K562 (cell line): ENCODE results near the gene DST. TPM values are rescaled to one million over a fixed set of nuclear protein-coding genes. Genes with fewer than 3 reads are reported as not detected.

Experiments used
- ATAC-seq: fragments of 200-7000 bp; cut with Tn5 transposase; 3 replicates; pipeline ENCODE4 v1.9.1; 2020; ENCODE audit warnings: moderate library complexity
- BruUV-seq: library from RNA; stranded (reverse); fragments of 400-500 nt; replicated peaks from 2 replicates; lab custom pipeline; 2021; lab: Mats Ljungman, UMichigan
- CTCF ChIA-PET: fragments of 300-600 bp; formaldehyde crosslinking; extraction: SDS; loops from one replicate; lab custom pipeline; 2021; ENCODE audit warnings: low intra/inter-chr PET ratio; lab: Yijun Ruan, JAX
- POLR2A ChIA-PET: fragments of 300-600, 350-650 bp; sonication (Branson Sonifier 250); formaldehyde crosslinking; extraction: SDS; loops from one replicate; lab custom pipeline; 2021; ENCODE audit warnings: antibody characterized with exemption, inconsistent platforms; lab: Yijun Ruan, JAX
- DNase-seq, 4 experiments: peaks; one replicate each; pipeline versions ENCODE4 v3.0.0 to v3.0.0-alpha.2; 2011 to 2018; ENCODE audit warnings: low spot score in 3 of 4, mixed read lengths in 3 of 4; ENCODE audit errors: extremely low read depth in 1 of 4
- FAIRE-seq: peaks from 2 replicates; lab custom pipeline; 2011; peaks lifted over from hg19 to GRCh38; lab: Jason Lieb, UNC
- H2AFZ ChIP-seq: 2 replicates; pipeline ENCODE4 v1.6.0; 2011; ENCODE audit warnings: low read depth, low read length, control low read depth, inconsistent platforms
- H3K27ac ChIP-seq: fragments of 200-600 bp; 3 replicates; pipeline ENCODE4 v1.8.0; 2011; ENCODE audit warnings: low read depth, mild to moderate bottlenecking, control low read depth, inconsistent platforms, low read length, moderate library complexity, mixed read lengths; ENCODE audit errors: extremely low read depth
- H3K27me3 ChIP-seq, 2 experiments: fragments of 300-600 bp in 1 of 2; 2 replicates in 1 of 2; 3 replicates in 1 of 2; pipeline versions ENCODE4 v1.6.0 to v1.8.0; 2011; ENCODE audit warnings: inconsistent platforms in 2 of 2, low read length in 2 of 2, mild to moderate bottlenecking in 1 of 2, mixed read lengths in 1 of 2, moderate library complexity in 1 of 2; ENCODE audit not compliant: control insufficient read depth in 2 of 2, insufficient read depth in 2 of 2
- H3K36me3 ChIP-seq: fragments of 300-600 bp; 3 replicates; pipeline ENCODE4 v1.8.0; 2011; ENCODE audit warnings: mild to moderate bottlenecking, low read length, inconsistent platforms; ENCODE audit not compliant: control insufficient read depth, insufficient read depth
- H3K4me1 ChIP-seq, 2 experiments: fragments of 200-600 bp in 1 of 2; replicated peaks in 1 of 2; 2 replicates in 1 of 2; 3 replicates in 1 of 2; pipeline versions ENCODE4 v1.5.1 to v1.8.0; 2011; ENCODE audit warnings: inconsistent platforms in 2 of 2, low read length in 2 of 2, mild to moderate bottlenecking in 1 of 2, mixed read lengths in 1 of 2, moderate library complexity in 1 of 2; ENCODE audit not compliant: control insufficient read depth in 2 of 2, insufficient read depth in 2 of 2
- H3K4me2 ChIP-seq: 2 replicates; pipeline ENCODE4 v1.6.1; 2011; ENCODE audit warnings: low read length, control low read depth, inconsistent platforms, mixed read lengths; ENCODE audit not compliant: insufficient read depth
- H3K4me3 ChIP-seq: fragments of 200-600 bp; sonication (generic), shearing (Covaris generic); 2 replicates; pipeline ENCODE4 v1.5.1; 2016; ENCODE audit warnings: control low read depth, inconsistent platforms
- H3K79me2 ChIP-seq: fragments of 200-600 bp; 3 replicates; pipeline ENCODE4 v1.8.0; 2011; ENCODE audit warnings: low read length, inconsistent platforms; ENCODE audit not compliant: control insufficient read depth, insufficient read depth
- H3K9ac ChIP-seq, 2 experiments: 2 replicates each; pipeline versions ENCODE4 v1.6.0 to v1.6.1; 2011; ENCODE audit warnings: low read depth in 2 of 2, low read length in 2 of 2, control low read depth in 1 of 2, inconsistent platforms in 1 of 2, mild to moderate bottlenecking in 1 of 2, mixed read lengths in 1 of 2; ENCODE audit not compliant: insufficient read depth in 1 of 2
- H3K9me1 ChIP-seq: one replicate; pipeline ENCODE4 v1.6.0; 2011; ENCODE audit warnings: inconsistent platforms, mild to moderate bottlenecking, low read length, moderate library complexity; ENCODE audit not compliant: control insufficient read depth, insufficient read depth
- H3K9me3 ChIP-seq: replicated peaks from 2 replicates; pipeline ENCODE4 v1.5.1; 2011; ENCODE audit warnings: low read depth, low read length, inconsistent platforms; ENCODE audit not compliant: control insufficient read depth, insufficient read depth
- H4K20me1 ChIP-seq: replicated peaks from 2 replicates; pipeline ENCODE4 v1.6.1; 2011; ENCODE audit warnings: low read length, inconsistent platforms, mixed read lengths; ENCODE audit not compliant: control insufficient read depth, insufficient read depth
- BRCA1 ChIP-seq, 2 experiments: fragments of 450-650 bp in 1 of 2; sonication (generic) in 1 of 2; formaldehyde crosslinking in 1 of 2; IDR thresholded peaks; 2 replicates each; pipeline versions ENCODE4 v1.5.0 to v1.6.1; 2017 to 2020; ENCODE audit warnings: mild to moderate bottlenecking in 1 of 2, missing genetic modification reagents in 1 of 2
- CREB1 ChIP-seq, 2 experiments: sonication (generic) in 1 of 2; formaldehyde crosslinking in 1 of 2; IDR thresholded peaks; 2 replicates each; pipeline versions ENCODE4 v1.6.1 to v1.8.0; 2012 to 2022; ENCODE audit warnings: inconsistent platforms in 1 of 2, mild to moderate bottlenecking in 1 of 2, missing genetic modification reagents in 1 of 2, moderate library complexity in 1 of 2
- HNRNPLL ChIP-seq: fragments of 200-400 bp; formaldehyde crosslinking; IDR thresholded peaks from 2 replicates; pipeline ENCODE4 v1.6.1; 2017; ENCODE audit warnings: low read length, low read depth, mild to moderate bottlenecking; ENCODE audit not compliant: poor library complexity, severe bottlenecking
- NFYB ChIP-seq: IDR thresholded peaks from 2 replicates; pipeline ENCODE4 v1.6.1; 2011; ENCODE audit warnings: mild to moderate bottlenecking, moderate library complexity; ENCODE audit not compliant: insufficient read length; ENCODE audit errors: extremely low read depth
- NR1H2 ChIP-seq: sonication (generic); formaldehyde crosslinking; IDR thresholded peaks from 2 replicates; pipeline ENCODE4 v1.4.0; 2020; ENCODE audit warnings: mild to moderate bottlenecking, missing genetic modification reagents
- PATZ1 ChIP-seq: fragments of 250-450 bp; sonication (Bioruptor Pico); IDR thresholded peaks from 2 replicates; pipeline ENCODE4 v1.5.0; 2020; ENCODE audit warnings: mild to moderate bottlenecking, borderline replicate concordance
- PHF8 ChIP-seq: fragments of 200-600 bp; sonication (generic); IDR thresholded peaks from 2 replicates; pipeline ENCODE4 v1.6.1; 2012; ENCODE audit warnings: mixed run types, mild to moderate bottlenecking, inconsistent platforms, low read length, moderate library complexity, borderline replicate concordance
- PPARD ChIP-seq: fragments of 250-450 bp; sonication (Bioruptor Pico); IDR thresholded peaks from 2 replicates; pipeline ENCODE4 v1.8.0; 2022; ENCODE audit warnings: inconsistent platforms, mild to moderate bottlenecking, moderate library complexity
- TCF7L2 ChIP-seq: fragments of 150-350 bp; IDR thresholded peaks from 2 replicates; pipeline ENCODE4 v1.6.1; 2016; ENCODE audit warnings: low read depth, mild to moderate bottlenecking, low read length, moderate library complexity
- ZNF217 ChIP-seq: sonication (generic); formaldehyde crosslinking; IDR thresholded peaks from 2 replicates; pipeline ENCODE4 v1.8.0; 2022; ENCODE audit warnings: mild to moderate bottlenecking, missing genetic modification reagents
- ZNF24 ChIP-seq: fragments of 450-650 bp; IDR thresholded peaks from 2 replicates; pipeline ENCODE4 v1.6.1; 2016
- ZNF77 ChIP-seq: fragments of 250-450 bp; sonication (Bioruptor Pico); IDR thresholded peaks from 2 replicates; pipeline ENCODE4 v1.5.0; 2020
- ZSCAN32 ChIP-seq: fragments of 450-650 bp; formaldehyde crosslinking; IDR thresholded peaks from 2 replicates; pipeline ENCODE4 v1.4.0; 2020; ENCODE audit warnings: mild to moderate bottlenecking, moderate library complexity
- in situ Hi-C: fragments of 300-500 bp; cut with MboI; formaldehyde crosslinking; loops from 4 replicates; pipeline ENCODE4 v1.15.0; 2018; ENCODE audit warnings: inconsistent platforms, mixed read lengths
- intact Hi-C: fragments of 100-400 bp; cut with micrococcal nuclease; formaldehyde crosslinking; loops from 2 replicates; pipeline ENCODE4 v1.14.2; 2022
- polyA plus RNA-seq, 8 experiments: library from polyadenylated mRNA; depleted of rRNA in 4 of 8; stranded (reverse) in 5 of 8; unstranded in 3 of 8; fragments of >200 nt; fragmentation: Nextera tagmentation in 2 of 8; fragmentation: Illumina TruSeq in 1 of 8; extraction: Ambion mirVana in 2 of 8; extraction: Trizol in 1 of 8; gene quantifications; 2 replicates each; pipeline versions ENCODE4 v1.2.1 to v1.2.3, GENCODE V29; 2011 to 2014; ENCODE audit warnings: inconsistent platforms in 1 of 8, missing spikeins in 1 of 8
- total RNA-seq, 7 experiments: library from RNA; depleted of rRNA in 6 of 7; stranded (reverse); fragments of >200 nt in 6 of 7; fragmentation: Illumina TruSeq in 2 of 7; extraction: Trizol in 2 of 7; gene quantifications; 2 replicates each; pipeline versions ENCODE4 v1.2.1 to v1.2.3, GENCODE V29; 2011 to 2021; ENCODE audit warnings: low replicate concordance in 1 of 7
- TF ChIP-seq, protein P1 (sequence below): sonication (generic); formaldehyde crosslinking; IDR thresholded peaks from 2 replicates; pipeline ENCODE4 v1.8.0; 2022; ENCODE audit warnings: mild to moderate bottlenecking, low read depth, missing genetic modification reagents
- TF ChIP-seq, protein P2 (sequence below): fragments of 450-650 bp; formaldehyde crosslinking; conservative IDR thresholded peaks from 2 replicates; pipeline ENCODE4 v1.4.0; 2022; ENCODE audit warnings: mild to moderate bottlenecking, missing genetic modification characterization

The DST gene
- total and polyA plus RNA-seq, 9 of the 15 experiments (the other 6 are each of a cell fraction or from before 2014, with no cell fraction given): 5.2 to 21.9 (median 13.3) TPM

- BruUV-seq: no TSS peak
- H3K9me1 ChIP-seq: no peaks in the 10 kb centered on the region
- CTCF ChIA-PET: no interaction called here
- no peaks in the 10 kb centered on the region for H3K27me3 ChIP-seq
- no peaks in the 10 kb centered on the region for H3K36me3 ChIP-seq
- no peak overlapping the region for H3K9ac ChIP-seq
- H3K4me1 ChIP-seq: peaks cover 6 to 25% of the 10 kb centered on the region in 2 experiments; a peak in 4 of 5 replicates
- H2AFZ ChIP-seq: no peak overlapping the region
- in situ Hi-C loops: no loop called here
- intact Hi-C loops: loop anchor here (5.0 kb wide), 1 partner anchor 47 kb away; no protein-coding TSS in a partner anchor
- no peak for FAIRE-seq
- POLR2A ChIA-PET: interaction anchor here (1.0 to 1.8 kb wide), 4 partner anchors 9 to 28 kb away, joined by 3 to 5 read pairs (median 4); no protein-coding TSS in a partner anchor
- DNase-seq: no peak
- H3K4me2 ChIP-seq: no peak overlapping the region
- no peak for ATAC-seq
- no peak overlapping the region for H3K4me3 ChIP-seq
- no peak overlapping the region for H3K27ac ChIP-seq
- peaks cover 11% of the 10 kb centered on the region; the same call in 1 of the 3 replicates for H3K79me2 ChIP-seq
- H4K20me1 ChIP-seq: no peaks in the 10 kb centered on the region
- H3K9me3 ChIP-seq: no peaks in the 10 kb centered on the region
- TF ChIP-seq PATZ1 (CRISPR knock-in tag): no peak
- TF ChIP-seq, protein P1, sequence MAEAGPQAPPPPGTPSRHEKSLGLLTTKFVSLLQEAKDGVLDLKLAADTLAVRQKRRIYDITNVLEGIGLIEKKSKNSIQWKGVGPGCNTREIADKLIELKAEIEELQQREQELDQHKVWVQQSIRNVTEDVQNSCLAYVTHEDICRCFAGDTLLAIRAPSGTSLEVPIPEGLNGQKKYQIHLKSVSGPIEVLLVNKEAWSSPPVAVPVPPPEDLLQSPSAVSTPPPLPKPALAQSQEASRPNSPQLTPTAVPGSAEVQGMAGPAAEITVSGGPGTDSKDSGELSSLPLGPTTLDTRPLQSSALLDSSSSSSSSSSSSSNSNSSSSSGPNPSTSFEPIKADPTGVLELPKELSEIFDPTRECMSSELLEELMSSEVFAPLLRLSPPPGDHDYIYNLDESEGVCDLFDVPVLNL (CRISPR knock-in tag): no peak
- no peak for TF ChIP-seq ZNF217
- no peak for TF ChIP-seq HNRNPLL
- TF ChIP-seq BRCA1 (IDR thresholded peaks at IDR 0.05): no peak
- TF ChIP-seq BRCA1 (CRISPR knock-in tag; IDR thresholded peaks at IDR 0.05): no peak
- TF ChIP-seq ZSCAN32 (CRISPR knock-in tag): no peak
- TF ChIP-seq PPARD (CRISPR knock-in tag): no peak
- TF ChIP-seq NFYB: no peak
- TF ChIP-seq PHF8: no peak
- TF ChIP-seq, protein P2, sequence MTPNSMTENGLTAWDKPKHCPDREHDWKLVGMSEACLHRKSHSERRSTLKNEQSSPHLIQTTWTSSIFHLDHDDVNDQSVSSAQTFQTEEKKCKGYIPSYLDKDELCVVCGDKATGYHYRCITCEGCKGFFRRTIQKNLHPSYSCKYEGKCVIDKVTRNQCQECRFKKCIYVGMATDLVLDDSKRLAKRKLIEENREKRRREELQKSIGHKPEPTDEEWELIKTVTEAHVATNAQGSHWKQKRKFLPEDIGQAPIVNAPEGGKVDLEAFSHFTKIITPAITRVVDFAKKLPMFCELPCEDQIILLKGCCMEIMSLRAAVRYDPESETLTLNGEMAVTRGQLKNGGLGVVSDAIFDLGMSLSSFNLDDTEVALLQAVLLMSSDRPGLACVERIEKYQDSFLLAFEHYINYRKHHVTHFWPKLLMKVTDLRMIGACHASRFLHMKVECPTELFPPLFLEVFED: no peak
- no peak for TF ChIP-seq NR1H2 (CRISPR knock-in tag)
- TF ChIP-seq CREB1 (IDR thresholded peaks at IDR 0.05): no peak
- TF ChIP-seq CREB1 (CRISPR knock-in tag; IDR thresholded peaks at IDR 0.05): no peak
- TF ChIP-seq ZNF24: no peak
- no peak for TF ChIP-seq TCF7L2
- no peak for TF ChIP-seq ZNF77 (CRISPR knock-in tag)
These were observed 103.1 kb downstream of the DST start for GRCh38 chr6:56539527-56540105.
